ENCODE data around the gene UQCRFS1.

- TF ChIP-seq, protein P1, sequence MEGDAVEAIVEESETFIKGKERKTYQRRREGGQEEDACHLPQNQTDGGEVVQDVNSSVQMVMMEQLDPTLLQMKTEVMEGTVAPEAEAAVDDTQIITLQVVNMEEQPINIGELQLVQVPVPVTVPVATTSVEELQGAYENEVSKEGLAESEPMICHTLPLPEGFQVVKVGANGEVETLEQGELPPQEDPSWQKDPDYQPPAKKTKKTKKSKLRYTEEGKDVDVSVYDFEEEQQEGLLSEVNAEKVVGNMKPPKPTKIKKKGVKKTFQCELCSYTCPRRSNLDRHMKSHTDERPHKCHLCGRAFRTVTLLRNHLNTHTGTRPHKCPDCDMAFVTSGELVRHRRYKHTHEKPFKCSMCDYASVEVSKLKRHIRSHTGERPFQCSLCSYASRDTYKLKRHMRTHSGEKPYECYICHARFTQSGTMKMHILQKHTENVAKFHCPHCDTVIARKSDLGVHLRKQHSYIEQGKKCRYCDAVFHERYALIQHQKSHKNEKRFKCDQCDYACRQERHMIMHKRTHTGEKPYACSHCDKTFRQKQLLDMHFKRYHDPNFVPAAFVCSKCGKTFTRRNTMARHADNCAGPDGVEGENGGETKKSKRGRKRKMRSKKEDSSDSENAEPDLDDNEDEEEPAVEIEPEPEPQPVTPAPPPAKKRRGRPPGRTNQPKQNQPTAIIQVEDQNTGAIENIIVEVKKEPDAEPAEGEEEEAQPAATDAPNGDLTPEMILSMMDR (IDR thresholded peaks at IDR 0.05): no peak
- TF ChIP-seq POLR2A (IDR thresholded peaks at IDR 0.05) (no peak), EP300 (IDR thresholded peaks at IDR 0.05) (no peak)
Measured at GRCh38 chr19:29189033-29189360, 24.0 kb downstream of the UQCRFS1 start.

Measured in ovary (tissue), 3 donors.